H1 (cell line): Measurements from ENCODE around the gene TMEM72. TPM values are rescaled to one million over a fixed set of nuclear protein-coding genes. Genes with fewer than 3 reads are reported as not detected.

Experiments
- CTCF ChIA-PET: fragments of 300-600 bp; sonication (Branson Sonifier 250); formaldehyde crosslinking; loops from one replicate; lab custom pipeline; 2021; ENCODE audit not compliant: partially characterized antibody; lab: Charles Lee
- POLR2A ChIA-PET: fragments of 300-600 bp; sonication (Branson Sonifier 250); formaldehyde crosslinking; loops from one replicate; lab custom pipeline; 2021; ENCODE audit warnings: inconsistent platforms; ENCODE audit not compliant: partially characterized antibody; lab: Charles Lee
- DNase-seq, 2 experiments: peaks; one replicate each; pipeline versions ENCODE4 v3.0.0 to v3.0.0-alpha.2; 2010 to 2022; ENCODE audit warnings: low spot score in 2 of 2, low read depth in 1 of 2, mixed read lengths in 1 of 2
- FAIRE-seq: peaks from 2 replicates; lab custom pipeline; 2011; peaks lifted over from hg19 to GRCh38; lab: Jason Lieb, UNC
- H2AFZ ChIP-seq: 2 replicates; pipeline ENCODE4 v1.8.1; 2012; ENCODE audit warnings: low read length, inconsistent platforms
- H2AK5ac ChIP-seq: 2 replicates; pipeline ENCODE4 v1.6.1; 2013; ENCODE audit warnings: low read depth, low read length
- H2BK120ac ChIP-seq: replicated peaks from 2 replicates; pipeline ENCODE3; 2013; ENCODE audit warnings: low read depth, low read length, inconsistent platforms
- H2BK12ac ChIP-seq: 2 replicates; pipeline ENCODE4 v1.6.1; 2013; ENCODE audit warnings: low read depth, low read length
- H2BK15ac ChIP-seq: 2 replicates; pipeline ENCODE4 v1.6.1; 2013; ENCODE audit warnings: low read length
- H2BK20ac ChIP-seq: 2 replicates; pipeline ENCODE4 v1.6.1; 2013; ENCODE audit warnings: low read length
- H2BK5ac ChIP-seq: 2 replicates; pipeline ENCODE4 v1.6.1; 2013; ENCODE audit warnings: low read depth, low read length
- H3K14ac ChIP-seq: 2 replicates; pipeline ENCODE4 v1.6.1; 2013; ENCODE audit warnings: inconsistent platforms; ENCODE audit not compliant: insufficient read length
- H3K18ac ChIP-seq: 2 replicates; pipeline ENCODE4 v1.6.1; 2013; ENCODE audit warnings: low read length; ENCODE audit errors: extremely low read depth
- H3K23ac ChIP-seq: 2 replicates; pipeline ENCODE4 v1.6.1; 2013; ENCODE audit warnings: inconsistent platforms; ENCODE audit not compliant: insufficient read length
- H3K23me2 ChIP-seq: 2 replicates; pipeline ENCODE4 v1.6.1; 2013; ENCODE audit warnings: low read depth, low read length
- H3K27ac ChIP-seq: 2 replicates; pipeline ENCODE4 v1.6.1; 2011; ENCODE audit warnings: low read depth, low read length, inconsistent platforms
- H3K27me3 ChIP-seq, 4 experiments: replicated peaks in 1 of 4; 1 replicate in 1 of 4; 2 replicates in 3 of 4; pipeline versions ENCODE4 v1.6.1 to v1.8.1; 2011 to 2013; ENCODE audit warnings: low read length in 3 of 4, mild to moderate bottlenecking in 3 of 4, inconsistent platforms in 2 of 4, mixed read lengths in 2 of 4, moderate library complexity in 1 of 4; ENCODE audit not compliant: control insufficient read depth in 3 of 4, insufficient read depth in 3 of 4; ENCODE audit errors: extremely low read depth in 1 of 4
- H3K36me3 ChIP-seq, 4 experiments: 2 replicates each; pipeline versions ENCODE4 v1.6.1 to v1.8.1; 2011 to 2013; ENCODE audit warnings: mild to moderate bottlenecking in 4 of 4, low read length in 3 of 4, moderate library complexity in 2 of 4, control low read depth in 1 of 4, inconsistent platforms in 1 of 4; ENCODE audit not compliant: insufficient read depth in 4 of 4, control insufficient read depth in 2 of 4
- H3K4ac ChIP-seq: replicated peaks from 2 replicates; pipeline ENCODE3; 2013; ENCODE audit warnings: low read length, low read depth, mixed read lengths, inconsistent platforms; ENCODE audit not compliant: insufficient read length
- H3K4me1 ChIP-seq, 4 experiments: replicated peaks in 1 of 4; 1 replicate in 1 of 4; 2 replicates in 3 of 4; pipeline versions ENCODE4 v1.6.1 to v1.8.1; 2011 to 2013; ENCODE audit warnings: low read length in 3 of 4, inconsistent platforms in 2 of 4, mixed read lengths in 1 of 4; ENCODE audit not compliant: insufficient read depth in 4 of 4, control insufficient read depth in 3 of 4
- H3K4me2 ChIP-seq, 2 experiments: 2 replicates each; pipeline versions ENCODE4 v1.6.1 to v1.8.1; 2011 to 2013; ENCODE audit warnings: low read depth in 2 of 2, low read length in 2 of 2, control low read depth in 1 of 2, inconsistent platforms in 1 of 2, mild to moderate bottlenecking in 1 of 2; ENCODE audit not compliant: insufficient read depth in 1 of 2
- H3K4me3 ChIP-seq, 4 experiments: fragments of 200-600, 300-600 bp in 1 of 4; sonication (generic), shearing (Covaris generic), sonication (Bioruptor Twin) in 1 of 4; 2 replicates each; pipeline versions ENCODE4 v1.5.1 to v1.8.1; 2011 to 2016; ENCODE audit warnings: low read length in 4 of 4, low read depth in 3 of 4, control low read depth in 2 of 4, inconsistent platforms in 2 of 4, mild to moderate bottlenecking in 2 of 4, mixed read lengths in 1 of 4, moderate library complexity in 1 of 4; ENCODE audit not compliant: insufficient read depth in 2 of 4; ENCODE audit errors: extremely low read depth in 1 of 4
- H3K56ac ChIP-seq: replicated peaks from 2 replicates; pipeline ENCODE3; 2013; ENCODE audit warnings: low read depth, mild to moderate bottlenecking, mixed read lengths, low read length, inconsistent platforms; ENCODE audit not compliant: insufficient read length
- H3K79me1 ChIP-seq: 2 replicates; pipeline ENCODE4 v1.6.1; 2013; ENCODE audit warnings: low read depth, low read length, control low read depth
- H3K79me2 ChIP-seq, 2 experiments: 2 replicates each; pipeline versions ENCODE4 v1.6.1 to v1.8.1; 2012 to 2013; ENCODE audit warnings: low read length in 2 of 2, mild to moderate bottlenecking in 2 of 2, inconsistent platforms in 1 of 2; ENCODE audit not compliant: insufficient read depth in 2 of 2, control insufficient read depth in 1 of 2
- H3K9ac ChIP-seq, 4 experiments: replicated peaks in 1 of 4; 1 replicate in 1 of 4; 2 replicates in 3 of 4; pipeline versions ENCODE4 v1.6.1 to v1.8.1; 2011 to 2013; ENCODE audit warnings: low read depth in 3 of 4, low read length in 3 of 4, control low read depth in 2 of 4, mild to moderate bottlenecking in 2 of 4, moderate library complexity in 2 of 4, inconsistent platforms in 1 of 4; ENCODE audit errors: extremely low read depth in 1 of 4
- H3K9me3 ChIP-seq, 2 experiments: 2 replicates each; pipeline versions ENCODE4 v1.6.1 to v1.8.1; 2012 to 2013; ENCODE audit warnings: mild to moderate bottlenecking in 2 of 2, moderate library complexity in 2 of 2, control low read depth in 1 of 2, inconsistent platforms in 1 of 2, low read depth in 1 of 2, low read length in 1 of 2, mixed read lengths in 1 of 2; ENCODE audit not compliant: insufficient read depth in 2 of 2
- H4K20me1 ChIP-seq, 2 experiments: replicated peaks in 1 of 2; 2 replicates each; pipeline versions ENCODE3 to v1.8.1; 2011 to 2013; ENCODE audit warnings: inconsistent platforms in 2 of 2, low read length in 2 of 2, mild to moderate bottlenecking in 1 of 2; ENCODE audit not compliant: insufficient read depth in 2 of 2, control insufficient read depth in 1 of 2
- H4K5ac ChIP-seq: 2 replicates; pipeline ENCODE4 v1.6.1; 2013; ENCODE audit warnings: low read length, low read depth, mixed read lengths, inconsistent platforms; ENCODE audit not compliant: insufficient read length
- H4K8ac ChIP-seq: 2 replicates; pipeline ENCODE4 v1.8.0; 2013; ENCODE audit warnings: mild to moderate bottlenecking, moderate library complexity, low read length, inconsistent platforms; ENCODE audit not compliant: insufficient read depth; ENCODE audit errors: extremely low read depth
- H4K91ac ChIP-seq: replicated peaks from 2 replicates; pipeline ENCODE3; 2013; ENCODE audit warnings: low read length, mixed read lengths, inconsistent platforms; ENCODE audit not compliant: insufficient read length
- EP300 ChIP-seq, 2 experiments: IDR thresholded peaks; 1 replicate in 1 of 2; 2 replicates in 1 of 2; pipeline ENCODE4 v1.6.1; 2011 to 2012; ENCODE audit warnings: low read depth in 2 of 2, low read length in 2 of 2, mild to moderate bottlenecking in 2 of 2, borderline replicate concordance in 1 of 2, inconsistent platforms in 1 of 2, moderate library complexity in 1 of 2
- POU5F1 ChIP-seq: IDR thresholded peaks from 2 replicates; pipeline ENCODE4 v1.6.1; 2011; ENCODE audit warnings: low read depth, mild to moderate bottlenecking, low read length, moderate library complexity
- RBBP5 ChIP-seq: IDR thresholded peaks from 2 replicates; pipeline ENCODE4 v1.7.1; 2012; ENCODE audit warnings: low read depth, mild to moderate bottlenecking, inconsistent platforms, low read length, moderate library complexity, borderline replicate concordance
- ZNF274 ChIP-seq: IDR thresholded peaks from 2 replicates; pipeline ENCODE4 v1.7.0; 2012; ENCODE audit warnings: low read length, borderline replicate concordance; ENCODE audit errors: extremely low read depth
- WGBS, 2 experiments: shearing (Covaris generic) in 1 of 2; methylation state at CpG; one replicate each; pipeline versions ENCODE4 v1.1.6 to v1.1.7; 2013 to 2015; ENCODE audit warnings: low lambda C conversion rate in 2 of 2, mixed read lengths in 2 of 2, inconsistent platforms in 1 of 2, low coverage in 1 of 2, missing lambda C conversion rate in 1 of 2; ENCODE audit not compliant: insufficient replicate concordance in 2 of 2, insufficient coverage in 1 of 2, insufficient read length in 1 of 2; ENCODE audit errors: extremely low coverage in 1 of 2, missing lambda C conversion rate in 1 of 2; 5-methylcytosine and 5-hydroxymethylcytosine counted together
- polyA plus RNA-seq, 7 experiments: library from polyadenylated mRNA; depleted of rRNA in 3 of 7; stranded (reverse) in 5 of 7; unstranded in 2 of 7; fragments of >200 nt in 5 of 7; fragments of 200-250 nt in 2 of 7; gene quantifications; 1 replicate in 5 of 7; 2 replicates in 1 of 7; 4 replicates in 1 of 7; pipeline versions ENCODE4 v1.2.1 to v1.2.3, GENCODE V29; 2011 to 2013; ENCODE audit warnings: missing spikeins in 2 of 7, mixed read lengths in 2 of 7
- total RNA-seq: library from RNA; stranded (reverse); fragmentation: NEBNext Ultra II Directional; extraction: Animal tissue kit (Norgen Biotek cat#: 25700); gene quantifications from 2 replicates; pipeline ENCODE4 v1.2.1, GENCODE V29; 2021
- TF ChIP-seq, protein P1 (sequence below): IDR thresholded peaks from 2 replicates; pipeline ENCODE4 v1.6.1; 2012; ENCODE audit warnings: inconsistent platforms

The TMEM72 gene
- total and polyA plus RNA-seq, 2 of the 8 experiments (the other 6 are each of a cell fraction or from before 2014, with no cell fraction given) = not detected

DNA sequence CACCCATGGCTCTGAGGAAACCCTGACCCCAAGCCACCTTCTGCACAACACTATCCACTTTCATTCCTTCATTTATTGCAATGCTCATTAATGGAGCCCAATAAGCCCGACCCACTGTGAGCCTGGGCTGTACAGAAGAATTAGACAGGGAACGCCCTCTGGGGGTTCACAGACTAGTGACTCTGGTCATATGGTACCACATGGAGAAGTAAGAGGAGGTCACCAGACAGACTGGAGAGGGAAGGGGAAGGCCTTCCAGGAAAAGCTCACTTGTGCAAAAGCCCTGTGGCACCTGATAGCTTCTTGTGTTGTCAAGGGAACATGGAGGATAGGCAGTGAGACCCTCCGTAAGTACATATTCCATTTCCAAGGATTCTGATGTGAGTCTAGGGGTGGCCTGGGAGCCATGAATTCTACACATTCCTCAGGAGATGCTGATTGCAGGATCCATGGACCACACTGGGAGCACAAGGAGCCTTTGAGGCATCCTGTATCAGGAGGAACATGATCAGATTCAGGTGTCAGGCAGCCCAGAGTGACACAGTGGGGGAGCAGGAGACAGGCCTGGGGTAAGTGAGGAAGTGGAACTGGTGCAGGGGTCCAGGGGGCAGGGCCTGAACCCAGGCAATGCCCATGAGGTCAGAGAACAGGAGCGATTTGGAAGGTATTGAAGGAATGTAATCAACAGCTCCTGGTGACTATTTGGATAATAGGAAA lies 19.9 kb downstream of the TMEM72 start:
- no peak overlapping the region for H2BK5ac ChIP-seq
- no peak overlapping the region for H3K56ac ChIP-seq
- no peak for FAIRE-seq
- H3K14ac ChIP-seq = no peak overlapping the region
- peak in 1 of 2 experiments; percentile 28 for DNase-seq
- no peak overlapping the region for H4K5ac ChIP-seq
- H3K27ac ChIP-seq = no peak overlapping the region
- no peak overlapping the region for H4K91ac ChIP-seq
- H3K4ac ChIP-seq = no peak overlapping the region
- H2BK20ac ChIP-seq = no peak overlapping the region
- H3K36me3 ChIP-seq = no peaks in the 10 kb centered on the region
- H2BK15ac ChIP-seq = no peak overlapping the region
- no peaks in the 10 kb centered on the region for H4K20me1 ChIP-seq
- no peaks in the 10 kb centered on the region for H3K79me2 ChIP-seq
- POLR2A ChIA-PET = interaction anchor here (2.2 to 3.7 kb wide), 2 partner anchors 33 to 70 kb away, joined by 7 to 11 read pairs; partner anchors contain the start of gene ZNF22
- CTCF ChIA-PET = interaction anchor here (0.6 to 10.3 kb wide), 8 partner anchors 16 to 77 kb away, joined by 3 to 119 read pairs (median 14); no protein-coding TSS in a partner anchor
- H3K4me2 ChIP-seq = no peak overlapping the region
- H2BK12ac ChIP-seq = no peak overlapping the region
- no peak overlapping the region for H3K9ac ChIP-seq
- H3K23me2 ChIP-seq = peaks cover 8% of the 10 kb centered on the region; the same call in 1 of the 2 replicates
- no peak overlapping the region for H3K23ac ChIP-seq
- TF ChIP-seq EP300 (IDR thresholded peaks at IDR 0.05; ENCODE audit: borderline replicate concordance in 1 of 2, low read depth in 2 of 2, low read length in 2 of 2) = no peak
- no peak for TF ChIP-seq ZNF274
- no peak for TF ChIP-seq POU5F1
- TF ChIP-seq, protein P1, sequence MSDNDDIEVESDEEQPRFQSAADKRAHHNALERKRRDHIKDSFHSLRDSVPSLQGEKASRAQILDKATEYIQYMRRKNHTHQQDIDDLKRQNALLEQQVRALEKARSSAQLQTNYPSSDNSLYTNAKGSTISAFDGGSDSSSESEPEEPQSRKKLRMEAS = no peak
- TF ChIP-seq RBBP5 = no peak
- no peaks in the 10 kb centered on the region for H3K79me1 ChIP-seq
- H3K9me3 ChIP-seq = no peaks in the 10 kb centered on the region
- 84% methylated on average over 4 of the region's 4 CpGs; no CpG with 5 or more reads in 1 of the 2 experiments for WGBS, 2 experiments
- H3K27me3 ChIP-seq = no peaks in the 10 kb centered on the region; a peak in 1 of 7 replicates
- H3K18ac ChIP-seq = no peak overlapping the region
- peaks cover 0 to 5% (median under 1%) of the 10 kb centered on the region in 4 experiments; a peak in 2 of 7 replicates for H3K4me1 ChIP-seq
- no peak overlapping the region for H2BK120ac ChIP-seq
- no peak overlapping the region for H2AFZ ChIP-seq
- no peak overlapping the region for H3K4me3 ChIP-seq
- no peak overlapping the region for H2AK5ac ChIP-seq
- H4K8ac ChIP-seq = no peak overlapping the region
